Effector memory CD8-positive, alpha-beta T cell (primary cell): ENCODE results near the gene CCDC33.
"Not testable (repeated sequence)": the region's sequence is repeated elsewhere in the genome, so short reads cannot be mapped to it uniquely, and the experiment has no call there.

Source experiments
- ATAC-seq: fragments of 150-1000 bp; cut with Tn5 transposase; replicated peaks from 2 replicates; pipeline ENCODE4 v1.10.0; 2021; ENCODE audit warnings: mild to moderate bottlenecking, moderate library complexity
- DNase-seq, 3 experiments: peaks; one replicate each; pipeline ENCODE4 v3.0.0; 2021
- H3K27ac Mint-ChIP-seq, 2 donors: one replicate each; pipeline ENCODE4 v1.8.0; 2022; ENCODE audit warnings: mild to moderate bottlenecking in 2 of 2, mixed read lengths in 2 of 2, moderate library complexity in 2 of 2
- H3K27me3 Mint-ChIP-seq, 2 donors: one replicate each; pipeline ENCODE4 v1.8.0; 2022; ENCODE audit warnings: mixed read lengths in 2 of 2
- H3K36me3 Mint-ChIP-seq: one replicate; pipeline ENCODE4 v1.8.0; 2022; ENCODE audit warnings: mild to moderate bottlenecking, moderate library complexity, mixed read lengths; ENCODE audit not compliant: insufficient read depth
- H3K4me1 Mint-ChIP-seq, 2 donors: one replicate each; pipeline ENCODE4 v1.8.0; 2022; ENCODE audit warnings: low read depth in 2 of 2, mixed read lengths in 2 of 2
- H3K4me3 Mint-ChIP-seq, 2 donors: one replicate each; pipeline ENCODE4 v1.8.0; 2022; ENCODE audit warnings: mild to moderate bottlenecking in 2 of 2, mixed read lengths in 2 of 2, moderate library complexity in 2 of 2
- H3K9me3 Mint-ChIP-seq, 2 donors: one replicate each; pipeline ENCODE4 v1.8.0; 2022; ENCODE audit warnings: mixed read lengths in 2 of 2

CCDC33 gene

GRCh38 chr15:74343797-74344127 lies 107.6 kb downstream of the CCDC33 start:
- no peaks in the 10 kb centered on the region for H3K9me3 Mint-ChIP-seq
- ATAC-seq (no peak), DNase-seq (no peak)
- H3K27me3 Mint-ChIP-seq: peaks cover 16 to 63% of the 10 kb centered on the region in 2 donors
- no peaks in the 10 kb centered on the region for H3K36me3 Mint-ChIP-seq
- H3K27ac Mint-ChIP-seq: no peak overlapping the region
- peaks cover 0 to 2% of the 10 kb centered on the region in 2 donors for H3K4me1 Mint-ChIP-seq
- no peak overlapping the region for H3K4me3 Mint-ChIP-seq

DNA sequence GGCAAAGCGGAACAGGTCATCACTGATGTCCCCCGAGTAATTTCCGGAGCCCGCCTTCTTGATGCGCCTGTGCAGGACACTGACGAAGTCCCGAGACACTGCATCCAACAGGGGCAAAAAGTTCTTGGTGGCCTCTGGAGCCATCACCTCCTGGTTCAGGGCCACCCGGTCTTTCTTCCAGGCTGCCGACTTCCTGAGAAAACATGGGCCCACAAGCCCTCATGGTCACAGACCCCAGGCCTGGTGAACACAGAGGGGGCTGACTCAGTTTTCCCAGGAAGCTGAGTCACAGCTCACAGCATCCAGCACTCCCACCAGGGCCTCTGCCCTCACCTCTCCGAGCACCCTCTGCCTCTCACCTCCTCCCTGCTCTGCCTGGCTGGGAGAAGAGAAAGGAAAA lies 108.9 kb downstream of the CCDC33 start:
- Mint-ChIP-seq H3K36me3 (no peaks in the 10 kb centered on the region), H3K27me3 (peaks cover 16 to 55% of the 10 kb centered on the region in 2 donors), H3K27ac (no peak overlapping the region), H3K4me3 (no peak overlapping the region), H3K4me1 (peaks cover 0 to 2% of the 10 kb centered on the region in 2 donors), H3K9me3 (no peaks in the 10 kb centered on the region)
- DNase-seq (no peak), ATAC-seq (no peak)

GRCh38 chr15:74347757-74348250 lies 111.7 kb downstream of the CCDC33 start:
- Mint-ChIP-seq H3K4me3 (no peak overlapping the region), H3K36me3 (no peaks in the 10 kb centered on the region), H3K27ac (no peak overlapping the region), H3K9me3 (no peaks in the 10 kb centered on the region), H3K27me3 (peaks cover 18 to 42% of the 10 kb centered on the region in 2 donors), H3K4me1 (peaks cover 0 to 2% of the 10 kb centered on the region in 2 donors)
- no peak for DNase-seq
- ATAC-seq: no peak

GRCh38 chr15:74349241-74349778 lies 113.2 kb downstream of the CCDC33 start:
- no peaks in the 10 kb centered on the region for H3K9me3 Mint-ChIP-seq
- peaks cover 16 to 30% of the 10 kb centered on the region in 2 donors for H3K27me3 Mint-ChIP-seq
- H3K4me1 Mint-ChIP-seq: peaks cover 0 to 2% of the 10 kb centered on the region in 2 donors
- no peak for ATAC-seq
- no peak overlapping the region for H3K4me3 Mint-ChIP-seq
- no peaks in the 10 kb centered on the region for H3K36me3 Mint-ChIP-seq
- H3K27ac Mint-ChIP-seq: no peak overlapping the region
- no peak for DNase-seq

- H3K4me1 Mint-ChIP-seq: no peaks in the 10 kb centered on the region
- no peak for ATAC-seq
- DNase-seq: no peak
- no peaks in the 10 kb centered on the region for H3K36me3 Mint-ChIP-seq
- H3K27me3 Mint-ChIP-seq: peaks cover 25 to 30% of the 10 kb centered on the region in 2 donors
- H3K9me3 Mint-ChIP-seq: no peaks in the 10 kb centered on the region
- H3K27ac Mint-ChIP-seq: no peak overlapping the region
- no peak overlapping the region for H3K4me3 Mint-ChIP-seq
These were observed 114.5 kb downstream of the CCDC33 start for GRCh38 chr15:74350295-74351275.

DNA sequence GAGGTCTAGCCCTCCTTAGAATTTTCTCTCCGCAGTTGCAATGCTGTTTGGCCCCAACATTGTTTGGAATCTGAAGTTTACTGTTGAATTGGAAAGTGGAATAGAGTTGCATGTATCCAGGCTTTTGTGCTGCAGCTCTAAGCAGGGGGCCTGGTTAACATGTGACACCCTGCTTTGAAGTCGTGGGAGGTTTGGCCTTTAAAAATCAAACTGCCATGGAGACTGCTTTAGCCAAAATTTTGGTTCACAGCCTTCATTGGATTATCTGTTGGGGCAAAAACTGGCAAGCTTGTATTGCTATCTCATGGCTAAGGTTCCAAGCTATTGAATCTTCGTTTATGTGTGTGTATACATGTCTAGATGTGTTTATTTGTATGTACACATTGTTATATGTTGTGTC lies 115.5 kb downstream of the CCDC33 start:
- peaks cover 23 to 28% of the 10 kb centered on the region in 2 donors for H3K27me3 Mint-ChIP-seq
- DNase-seq: no peak
- H3K27ac Mint-ChIP-seq: no peak overlapping the region
- H3K36me3 Mint-ChIP-seq: no peaks in the 10 kb centered on the region
- H3K4me3 Mint-ChIP-seq: no peak overlapping the region
- ATAC-seq: no peak
- H3K9me3 Mint-ChIP-seq: no peaks in the 10 kb centered on the region
- H3K4me1 Mint-ChIP-seq: no peaks in the 10 kb centered on the region

DNA sequence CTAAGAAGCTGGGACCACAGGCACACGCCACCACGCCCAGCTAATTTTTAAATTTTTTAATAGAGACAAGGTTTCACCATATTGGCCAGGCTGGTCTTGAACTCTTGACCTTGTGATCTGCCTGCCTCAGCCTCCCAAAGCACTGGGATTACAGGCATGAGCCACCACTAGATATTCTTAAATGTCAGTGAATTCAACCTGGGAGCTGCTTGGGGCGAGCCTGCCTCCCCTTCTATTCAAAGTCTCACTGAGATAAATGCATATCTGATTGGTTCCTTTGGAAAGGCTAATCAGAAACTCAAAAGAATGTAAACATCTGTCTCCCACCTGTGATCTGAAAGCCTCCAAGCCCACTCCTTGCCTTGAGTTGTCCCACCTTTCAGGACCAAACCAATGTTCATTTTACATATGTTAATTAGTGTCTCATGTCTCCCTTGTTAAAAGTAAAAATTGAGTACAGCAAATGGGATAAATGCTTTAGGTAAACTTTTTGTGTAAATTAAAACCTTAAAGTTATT lies 116.3 kb downstream of the CCDC33 start:
- Mint-ChIP-seq H3K36me3 (no peaks in the 10 kb centered on the region), H3K9me3 (no peaks in the 10 kb centered on the region), H3K27ac (no peak overlapping the region), H3K4me1 (no peaks in the 10 kb centered on the region), H3K27me3 (peaks cover 23 to 28% of the 10 kb centered on the region in 2 donors), H3K4me3 (no peak overlapping the region)
- DNase-seq (no peak), ATAC-seq (no peak)

GRCh38 chr15:74353992-74354391 lies 117.9 kb downstream of the CCDC33 start:
- DNase-seq, H3K4me3 Mint-ChIP-seq, H3K27ac Mint-ChIP-seq, H3K36me3 Mint-ChIP-seq, ATAC-seq, H3K9me3 Mint-ChIP-seq, H3K4me1 Mint-ChIP-seq: not testable (repeated sequence)
- H3K27me3 Mint-ChIP-seq: peaks cover 23 to 28% of the 10 kb centered on the region in 2 donors

GRCh38 chr15:74356050-74356449 lies 119.9 kb downstream of the CCDC33 start:
- not testable (repeated sequence) for H3K9me3 Mint-ChIP-seq, H3K36me3 Mint-ChIP-seq, H3K4me1 Mint-ChIP-seq, ATAC-seq, DNase-seq, H3K27ac Mint-ChIP-seq, H3K4me3 Mint-ChIP-seq
- peaks cover 23 to 24% of the 10 kb centered on the region in 2 donors for H3K27me3 Mint-ChIP-seq

- H3K27ac Mint-ChIP-seq, H3K4me1 Mint-ChIP-seq, H3K36me3 Mint-ChIP-seq, DNase-seq, H3K9me3 Mint-ChIP-seq, H3K4me3 Mint-ChIP-seq, ATAC-seq: not testable (repeated sequence)
- peaks cover 19 to 23% of the 10 kb centered on the region in 2 donors for H3K27me3 Mint-ChIP-seq
These were observed 121.4 kb downstream of the CCDC33 start for GRCh38 chr15:74357514-74357913.

DNA sequence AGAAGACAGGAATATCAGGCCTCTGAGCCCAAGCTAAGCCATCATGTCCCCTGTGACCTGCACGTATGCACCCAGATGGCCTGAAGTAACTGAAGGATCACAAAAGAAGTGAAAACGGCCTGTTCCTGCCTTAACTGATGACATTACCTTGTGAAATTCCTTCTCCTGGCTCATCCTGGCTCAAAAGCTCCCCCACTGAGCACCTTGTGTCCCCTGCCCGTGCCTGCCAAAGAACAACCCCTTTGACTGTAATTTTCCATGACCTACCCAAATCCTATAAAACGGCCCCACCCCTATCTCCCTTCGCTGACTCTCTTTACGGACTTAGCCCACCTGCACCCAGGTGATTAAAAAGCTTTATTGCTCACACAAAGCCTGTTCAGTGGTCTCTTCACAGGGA lies 123.2 kb downstream of the CCDC33 start:
- DNase-seq, H3K9me3 Mint-ChIP-seq, H3K36me3 Mint-ChIP-seq, H3K4me1 Mint-ChIP-seq, H3K27ac Mint-ChIP-seq, ATAC-seq, H3K4me3 Mint-ChIP-seq: not testable (repeated sequence)
- peaks cover 17 to 19% of the 10 kb centered on the region in 2 donors for H3K27me3 Mint-ChIP-seq

GRCh38 chr15:74360855-74361254 lies 124.7 kb downstream of the CCDC33 start:
- ATAC-seq, H3K36me3 Mint-ChIP-seq, H3K27ac Mint-ChIP-seq, H3K4me1 Mint-ChIP-seq, H3K9me3 Mint-ChIP-seq, H3K4me3 Mint-ChIP-seq, DNase-seq: not testable (repeated sequence)
- peaks cover 13 to 19% of the 10 kb centered on the region in 2 donors for H3K27me3 Mint-ChIP-seq

GRCh38 chr15:74362482-74362881 lies 126.4 kb downstream of the CCDC33 start:
- DNase-seq (no peak), ATAC-seq (no peak)
- Mint-ChIP-seq H3K4me1 (peaks cover 0 to 4% of the 10 kb centered on the region in 2 donors), H3K27me3 (peaks cover 12 to 30% of the 10 kb centered on the region in 2 donors), H3K36me3 (peaks cover 3% of the 10 kb centered on the region), H3K27ac (no peak overlapping the region), H3K9me3 (no peaks in the 10 kb centered on the region), H3K4me3 (no peak overlapping the region)
